HL-60 (cell line): Measurements from ENCODE around the gene CHST9.

Experiments
- CTCF ChIP-seq: IDR thresholded peaks from one replicate; pipeline ENCODE4 v1.5.1; 2011; ENCODE audit warnings: low read length, control low read depth, inconsistent platforms; ENCODE audit not compliant: insufficient read depth
- POLR2AphosphoS5 ChIP-seq: IDR thresholded peaks from 2 replicates; pipeline ENCODE4 v1.6.1; 2012; ENCODE audit warnings: low read depth

GRCh38 chr18:27225947-27226481 is 40.9 kb upstream of the CHST9 start:
- TF ChIP-seq CTCF (no peak), POLR2AphosphoS5 (no peak)
